Hippocampal formation (tissue), 2 donors: ENCODE data around the gene GRM3.

Experiments used
- DNase-seq, 2 donors: peaks; one replicate each; lab custom pipeline; 2025; lab: John Stamatoyannopoulos, UW

The GRM3 gene

DNA sequence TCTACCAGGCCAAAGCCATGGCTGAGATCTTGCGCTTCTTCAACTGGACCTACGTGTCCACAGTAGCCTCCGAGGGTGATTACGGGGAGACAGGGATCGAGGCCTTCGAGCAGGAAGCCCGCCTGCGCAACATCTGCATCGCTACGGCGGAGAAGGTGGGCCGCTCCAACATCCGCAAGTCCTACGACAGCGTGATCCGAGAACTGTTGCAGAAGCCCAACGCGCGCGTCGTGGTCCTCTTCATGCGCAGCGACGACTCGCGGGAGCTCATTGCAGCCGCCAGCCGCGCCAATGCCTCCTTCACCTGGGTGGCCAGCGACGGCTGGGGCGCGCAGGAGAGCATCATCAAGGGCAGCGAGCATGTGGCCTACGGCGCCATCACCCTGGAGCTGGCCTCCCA is 142.7 kb downstream of the GRM3 start:
- no peak for DNase-seq

DNA sequence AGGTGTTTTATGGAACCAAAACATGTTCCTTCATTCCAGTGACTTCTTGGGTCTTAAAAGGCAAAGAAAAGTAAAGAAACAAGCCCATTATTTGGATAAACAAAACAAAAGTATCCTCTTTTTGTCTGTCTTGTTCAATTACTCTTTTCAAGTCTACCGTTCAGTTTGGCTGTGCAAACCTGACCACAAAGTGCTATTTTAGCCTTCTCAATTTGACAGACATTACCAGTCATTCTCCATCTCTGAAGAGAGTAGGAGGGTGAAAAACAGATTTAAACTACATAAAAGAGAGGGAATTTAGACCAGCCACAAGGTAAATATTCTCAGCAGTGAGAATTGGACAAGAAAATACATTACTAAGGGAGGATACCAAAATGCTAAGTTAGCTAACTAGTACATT is 145.2 kb downstream of the GRM3 start:
- DNase-seq: no peak

DNA sequence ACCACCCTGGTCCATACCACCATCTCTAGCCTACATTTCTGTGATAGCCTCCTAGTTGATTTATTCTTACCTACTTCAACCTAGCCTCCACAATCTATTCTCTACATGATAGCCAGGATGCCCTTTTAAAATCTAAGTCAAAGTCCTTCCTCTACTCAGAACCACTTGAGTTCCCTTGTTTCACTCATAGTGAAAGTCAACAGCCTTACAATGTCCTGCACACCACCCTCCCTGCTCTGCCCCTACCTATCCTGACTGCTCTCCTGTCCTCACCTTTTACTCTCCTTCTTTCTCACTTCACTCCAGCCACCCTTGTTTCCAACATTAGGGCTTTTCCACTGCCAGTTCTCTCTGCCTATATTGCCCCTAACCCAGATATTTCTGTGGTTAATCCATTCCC is 146.7 kb downstream of the GRM3 start:
- no peak for DNase-seq

DNA sequence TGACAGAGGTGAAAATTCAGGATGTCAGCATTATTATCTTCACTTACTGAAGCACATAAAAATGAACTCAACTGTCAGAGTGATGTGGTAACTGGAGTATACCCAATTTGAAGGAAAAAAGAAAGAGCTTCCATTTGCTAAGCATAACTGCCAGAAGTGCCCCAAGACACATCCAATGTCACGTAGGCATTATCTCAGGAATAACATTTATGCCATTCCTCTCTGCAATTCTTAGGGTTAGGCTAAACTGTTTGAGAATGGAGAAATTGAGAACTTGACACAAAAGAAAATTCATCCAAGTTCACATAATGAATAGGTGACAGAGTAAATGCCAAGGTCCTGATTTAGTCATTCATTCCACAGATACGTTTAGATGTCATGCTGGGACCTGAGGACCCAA is 148.6 kb downstream of the GRM3 start:
- DNase-seq: no peak

DNA sequence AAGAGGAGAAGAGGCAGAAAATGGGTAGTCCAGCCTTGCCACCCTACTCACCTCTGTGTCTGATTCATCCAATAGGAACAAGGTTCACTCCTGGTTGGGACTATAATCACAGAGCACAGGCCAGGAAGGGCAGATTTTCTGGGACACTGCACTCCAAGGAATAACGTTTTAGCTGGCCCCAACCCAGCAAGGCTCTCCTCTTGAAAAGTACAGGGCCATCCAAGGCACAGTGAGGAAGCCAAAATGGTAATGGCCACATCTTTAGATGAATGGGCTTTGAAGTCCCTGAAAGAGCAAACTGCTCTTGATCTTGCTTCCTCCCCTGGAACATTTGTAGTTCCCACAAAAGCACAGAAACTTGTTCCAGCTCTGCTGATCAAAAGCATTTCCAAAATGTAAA is 149.4 kb downstream of the GRM3 start:
- DNase-seq: no peak

DNA sequence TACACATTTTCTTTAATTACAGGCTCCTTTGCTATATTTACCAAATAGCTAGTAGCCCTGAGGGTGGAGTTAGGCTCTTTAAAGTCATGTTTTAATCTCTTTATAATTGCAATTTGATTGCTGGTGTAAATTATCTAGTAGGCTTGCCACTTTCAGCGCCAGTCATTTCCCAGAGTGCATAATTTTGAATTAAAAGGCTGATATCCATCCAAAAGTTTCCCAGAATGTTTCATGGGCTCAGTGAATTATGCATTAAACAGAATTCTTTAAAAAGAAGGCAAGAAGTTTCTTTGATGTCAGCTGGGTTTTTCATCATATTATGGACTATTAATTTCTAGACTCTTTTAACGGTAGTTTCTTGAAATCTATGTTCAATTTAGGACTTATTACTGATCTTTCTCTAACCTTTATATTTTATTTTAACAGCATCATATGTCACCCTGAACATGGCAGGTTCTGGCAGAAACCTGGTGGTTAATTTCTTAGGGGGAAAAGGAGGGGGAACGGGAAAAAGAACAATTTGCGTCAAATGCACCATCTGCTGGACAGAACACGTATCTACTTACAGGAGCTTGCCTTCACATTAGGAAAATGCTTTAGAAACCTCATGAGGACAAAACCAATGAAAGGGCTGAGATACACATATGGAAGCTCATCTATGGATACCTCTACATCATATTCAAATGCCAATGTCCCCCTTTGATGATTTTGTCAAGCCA is 171.1 kb downstream of the GRM3 start:
- peak; percentile 19 to 61 for DNase-seq

DNA sequence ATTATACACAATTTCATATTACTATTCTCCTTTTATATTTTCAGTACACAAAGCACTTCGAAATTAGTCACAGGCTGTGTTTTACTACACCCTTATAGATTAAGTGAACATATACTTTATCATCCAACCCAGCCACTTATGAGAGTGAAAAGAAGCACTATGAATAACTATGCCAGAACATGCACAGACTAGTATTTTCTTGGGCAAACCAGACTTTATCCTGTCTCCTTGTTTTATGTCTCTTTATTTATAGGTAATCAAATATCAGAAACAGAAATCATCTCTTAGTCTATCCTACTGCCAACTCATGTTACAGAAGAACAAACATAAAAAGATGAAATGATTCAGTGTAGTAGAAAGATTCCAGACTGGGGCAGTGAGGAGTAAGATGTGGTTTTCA is 171.8 kb downstream of the GRM3 start:
- DNase-seq: no peak

DNA sequence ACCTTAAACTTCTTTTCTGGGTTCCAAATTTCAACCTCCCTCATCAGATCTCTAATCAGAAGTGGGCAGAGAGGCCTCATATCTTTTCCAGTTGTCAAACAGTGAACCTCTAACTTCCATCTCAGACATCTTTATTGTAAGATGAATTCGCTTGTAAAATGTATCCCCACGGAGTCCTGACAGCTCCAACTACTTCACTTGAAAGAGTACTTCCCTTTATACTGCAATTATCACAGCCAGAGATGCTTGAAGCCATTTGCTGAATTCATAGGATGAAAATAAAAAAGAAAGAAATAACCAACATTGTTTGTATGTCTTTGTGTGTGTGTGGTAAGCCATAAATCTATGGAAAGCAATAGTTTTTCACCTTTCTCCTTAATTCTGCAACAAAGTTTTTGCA is 175.2 kb downstream of the GRM3 start:
- no peak for DNase-seq

DNA sequence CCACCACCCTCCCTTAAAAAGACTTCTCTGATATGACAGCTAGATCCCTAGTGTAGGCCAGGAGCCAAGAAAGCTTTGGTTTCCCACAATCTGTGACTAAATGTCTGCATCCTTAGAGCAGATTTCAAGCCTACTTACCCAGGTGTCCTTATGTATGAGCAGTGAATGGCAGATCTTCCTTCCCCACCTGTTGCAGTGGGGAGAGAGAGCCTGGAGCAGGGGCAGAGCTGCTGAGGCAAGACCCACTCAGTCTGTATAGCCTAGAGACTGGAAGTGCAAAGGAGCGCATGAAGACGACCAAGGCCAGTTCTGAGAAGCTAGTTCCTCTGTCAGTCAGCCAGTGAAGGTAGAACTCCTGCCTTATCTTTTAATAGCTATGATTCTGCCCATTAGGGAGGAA is 180.1 kb downstream of the GRM3 start:
- no peak for DNase-seq

DNA sequence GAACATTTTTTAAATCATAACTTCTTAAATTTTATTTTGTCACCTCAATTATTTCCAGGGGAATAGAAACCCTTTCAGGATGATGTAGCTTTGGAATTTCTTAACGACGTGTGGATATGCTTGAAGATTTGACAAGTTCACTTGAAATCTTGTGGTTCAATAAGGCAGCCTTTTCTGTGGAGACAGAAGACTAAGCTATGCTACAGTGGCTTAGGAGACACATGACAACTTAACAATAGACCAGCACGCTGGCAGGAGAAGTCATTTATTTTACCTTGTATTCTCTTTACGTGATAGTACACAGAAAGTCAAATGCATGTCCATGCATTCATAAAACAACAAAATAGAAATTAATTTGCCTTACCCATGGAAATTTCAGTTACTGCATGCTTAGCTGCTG is 181.6 kb downstream of the GRM3 start:
- DNase-seq: no peak

DNA sequence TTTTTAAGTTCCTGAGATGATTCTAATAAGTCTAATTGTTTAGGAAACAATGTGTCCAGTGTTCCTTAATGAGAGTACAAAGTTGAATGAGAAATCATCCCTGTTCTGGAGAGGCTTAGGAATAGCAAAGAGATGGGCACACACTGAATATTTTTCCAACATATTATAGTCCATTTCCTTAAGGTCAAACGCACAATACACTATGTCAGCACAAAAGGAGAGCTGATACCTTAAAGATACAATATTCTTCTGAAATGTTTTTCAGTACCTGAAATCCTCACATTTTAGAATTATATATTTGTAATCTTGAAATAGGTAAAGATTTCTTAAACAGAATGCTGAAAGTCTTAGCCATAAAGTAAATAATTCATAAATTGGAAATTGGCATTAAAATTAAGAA is 183.2 kb downstream of the GRM3 start:
- DNase-seq: no peak

DNA sequence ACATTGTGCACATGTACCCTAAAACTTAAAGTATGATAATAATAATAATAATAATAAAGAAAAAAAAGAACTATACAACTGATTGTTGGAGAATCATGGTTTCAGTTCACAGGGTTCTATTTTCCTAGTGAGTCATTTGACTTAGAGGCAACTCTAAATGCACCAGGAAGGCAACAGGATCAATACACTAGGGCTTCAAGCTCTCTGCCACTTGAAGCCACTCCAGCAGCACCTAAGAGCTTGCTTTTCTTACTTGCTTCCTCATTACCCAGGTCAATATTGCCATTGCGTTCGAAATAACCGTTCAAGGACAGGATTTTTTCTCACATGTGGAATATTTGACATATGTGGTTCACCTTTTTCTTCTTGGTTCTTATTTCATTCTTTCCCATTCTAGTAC is 189.7 kb downstream of the GRM3 start:
- DNase-seq: no peak

DNA sequence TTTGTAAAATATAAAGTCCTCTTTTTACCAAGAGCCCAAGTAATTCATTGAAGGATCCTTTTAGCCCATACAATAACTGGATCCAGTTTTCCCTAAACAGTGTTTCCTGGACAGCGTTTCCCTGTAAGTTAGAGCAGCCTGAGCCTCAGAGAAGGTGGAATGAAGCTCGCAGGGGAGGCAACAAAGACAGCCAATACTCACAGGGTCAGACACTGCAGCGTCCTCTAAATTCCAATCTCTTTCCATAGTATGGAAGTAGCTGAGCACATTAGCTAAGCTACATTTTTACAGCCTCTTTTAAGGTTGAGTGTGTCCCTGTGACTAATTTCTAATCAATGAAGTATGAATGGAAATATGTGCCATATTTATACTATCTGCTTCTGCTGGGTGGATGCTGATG is 193.5 kb downstream of the GRM3 start:
- DNase-seq: no peak

DNA sequence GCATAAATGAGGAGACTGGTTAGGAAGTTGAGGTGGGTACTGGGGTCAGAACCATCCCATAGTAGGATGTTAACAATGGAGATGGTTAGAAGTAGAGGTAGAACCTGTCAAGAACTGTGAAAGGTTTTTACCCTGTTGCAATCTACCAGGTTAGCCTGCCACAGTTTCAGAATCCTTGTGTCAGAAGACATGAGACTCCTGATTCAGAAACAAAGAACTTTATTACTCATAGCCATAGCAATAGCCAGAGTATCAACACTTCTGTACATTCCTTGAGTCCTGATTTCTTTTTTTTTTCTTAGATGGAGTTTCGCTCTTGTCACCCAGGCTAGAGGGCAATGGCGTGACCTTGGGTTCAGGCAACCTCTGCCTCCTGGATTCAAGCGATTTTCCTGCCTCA is 200.9 kb downstream of the GRM3 start:
- no peak for DNase-seq

DNA sequence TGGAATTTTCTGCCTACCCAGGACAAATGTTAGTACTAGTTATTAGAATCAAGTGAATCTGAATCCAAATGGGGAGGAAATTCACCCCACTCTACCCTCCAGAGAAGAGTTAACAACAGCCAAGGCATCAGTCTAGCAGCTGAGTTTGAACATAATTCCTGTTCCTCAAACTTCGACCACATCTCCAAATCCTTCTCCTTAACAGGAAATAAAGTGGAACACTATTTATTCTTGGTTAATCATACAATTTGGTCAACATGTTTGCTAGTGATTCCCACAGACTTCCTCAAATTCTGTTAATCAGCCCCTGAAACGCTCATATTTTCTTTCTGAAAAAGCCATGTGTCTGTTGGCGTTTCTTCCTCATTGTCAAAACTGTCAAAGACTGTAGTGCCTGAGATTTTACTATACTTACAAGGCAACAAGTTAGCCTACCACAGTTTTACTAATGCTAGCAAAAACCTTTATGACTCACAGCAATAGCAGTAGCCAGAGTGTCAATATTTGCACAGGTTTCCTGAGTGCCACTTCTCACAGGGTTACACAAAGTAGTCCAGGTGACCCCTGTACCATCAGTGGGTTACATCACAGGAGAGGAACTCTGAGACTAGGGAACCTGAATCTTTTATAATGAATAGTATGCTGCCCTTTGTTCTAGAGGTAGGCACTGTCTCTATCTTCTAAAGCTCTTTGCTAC is 202.9 kb downstream of the GRM3 start:
- no peak for DNase-seq

DNA sequence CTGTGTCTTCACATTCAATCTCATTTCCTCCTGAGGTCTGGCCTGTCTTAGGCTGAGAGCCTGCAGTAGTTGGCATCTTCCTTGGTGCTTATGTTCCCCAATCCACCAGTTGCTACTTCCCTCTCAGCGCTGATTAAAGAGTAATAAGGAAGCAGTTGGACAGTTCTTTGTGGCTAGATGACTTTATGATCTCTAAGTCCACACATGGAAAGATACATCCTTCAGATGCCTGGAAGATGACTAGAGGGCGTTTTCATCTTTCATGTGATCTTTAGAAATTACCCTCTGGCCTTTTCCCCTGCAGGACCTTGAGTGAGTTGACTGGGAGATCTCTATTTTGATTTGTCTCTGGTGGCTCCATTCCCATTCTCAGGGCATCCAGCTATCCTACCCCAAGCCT is 204.5 kb downstream of the GRM3 start:
- no peak for DNase-seq

DNA sequence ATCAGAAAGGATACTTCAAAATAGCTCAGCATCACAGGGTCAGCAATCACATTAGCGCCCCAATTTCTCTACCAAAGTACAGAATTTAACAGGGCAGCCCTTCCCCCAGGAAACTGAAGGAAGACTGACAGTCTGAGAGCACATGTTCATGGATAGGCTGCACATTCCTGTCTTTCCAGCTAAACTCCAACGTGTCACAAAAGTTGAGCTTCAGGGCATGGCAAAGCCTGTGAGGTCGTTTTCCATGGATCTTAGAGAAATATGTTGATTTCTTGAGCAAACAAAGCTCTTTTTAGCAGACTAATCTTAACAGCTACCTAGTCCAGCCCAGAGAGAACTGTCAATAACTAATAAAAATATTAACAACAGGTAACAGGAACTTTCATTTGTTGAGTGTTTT is 207.9 kb downstream of the GRM3 start:
- DNase-seq: no peak

DNA sequence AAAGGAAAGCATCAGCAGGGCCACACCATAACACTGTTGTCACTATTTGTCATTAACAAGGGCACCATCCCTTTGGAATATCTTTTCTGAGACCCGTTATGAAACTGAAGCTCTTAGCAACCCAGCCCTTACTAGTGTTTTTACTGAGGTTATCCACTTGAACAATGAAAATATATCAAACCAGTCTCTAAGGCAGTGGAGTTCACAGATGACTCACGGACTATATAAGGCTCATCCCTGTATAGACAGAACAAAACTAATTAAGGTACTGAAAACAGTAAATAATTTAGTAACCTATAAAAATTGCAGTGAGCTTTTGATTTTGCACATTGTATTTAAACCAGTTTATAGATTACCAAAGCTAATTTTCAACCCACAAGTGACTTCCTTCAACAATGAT is 219.7 kb downstream of the GRM3 start:
- DNase-seq: no peak

DNA sequence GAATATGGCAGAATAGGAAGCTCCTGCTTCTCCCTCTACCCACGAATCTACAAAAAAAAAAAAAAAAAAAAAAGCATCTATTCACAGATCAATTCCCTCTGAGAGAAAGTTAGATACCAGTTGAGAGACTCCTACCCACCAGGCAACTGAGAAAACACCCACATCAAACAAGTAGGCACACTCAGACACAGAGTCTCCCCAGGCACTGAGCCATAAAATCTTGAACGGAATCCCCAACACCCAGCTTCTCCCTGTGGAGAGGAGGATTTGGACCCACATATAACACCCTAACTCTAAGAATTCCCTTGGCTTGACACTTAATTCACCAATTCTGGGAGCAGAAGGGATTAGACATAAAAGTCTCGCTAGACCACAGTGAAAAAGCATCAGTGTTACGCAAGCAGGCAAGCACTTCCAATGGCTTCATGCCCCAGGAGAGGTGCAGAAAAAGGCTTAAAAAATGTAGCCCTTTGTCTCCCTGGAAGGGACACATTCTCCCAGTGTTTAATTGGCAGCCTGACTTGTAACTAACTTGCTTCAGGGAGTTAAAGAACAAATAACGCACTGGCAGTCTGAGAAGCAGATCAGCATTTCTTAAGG is 223.6 kb downstream of the GRM3 start:
- DNase-seq: peak; percentile 10 to 44

DNA sequence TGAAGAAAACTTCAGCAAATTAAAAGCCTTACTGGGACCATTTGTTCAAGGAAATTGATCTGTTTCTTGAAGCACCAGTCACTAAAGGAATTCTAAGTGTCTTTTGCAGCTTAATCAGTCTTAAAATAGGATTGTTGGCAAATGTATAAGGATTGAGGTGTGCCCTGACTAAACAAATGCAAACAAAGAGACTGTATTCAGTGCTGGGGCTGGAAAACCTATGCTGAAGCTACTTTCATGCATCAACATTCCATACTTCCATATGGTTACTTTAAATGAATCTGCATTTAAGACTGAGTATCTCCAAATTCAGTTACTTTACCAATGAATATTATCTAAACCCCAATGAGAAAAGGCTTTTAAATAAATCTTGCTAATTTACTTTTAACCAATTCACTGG is 232.4 kb downstream of the GRM3 start:
- no peak for DNase-seq

DNA sequence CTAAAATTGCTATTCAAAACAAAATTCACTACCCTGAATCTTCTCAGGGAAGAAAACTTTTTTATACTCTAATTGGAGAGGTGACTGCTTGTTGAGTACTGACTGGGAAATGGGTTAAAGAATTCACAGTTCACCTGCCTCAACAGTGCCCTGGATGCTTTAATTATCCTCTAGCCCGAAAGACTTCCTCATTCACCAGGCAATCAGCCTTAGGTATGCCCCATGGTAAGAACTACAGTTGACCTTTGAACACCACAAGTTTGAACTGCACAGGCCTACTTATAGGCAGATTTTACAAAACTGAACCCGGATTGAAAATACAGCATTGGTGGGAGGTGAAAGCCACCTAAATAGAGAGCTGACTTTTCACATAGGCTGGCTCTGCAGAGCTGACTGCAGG is 240.4 kb downstream of the GRM3 start:
- no peak for DNase-seq

DNA sequence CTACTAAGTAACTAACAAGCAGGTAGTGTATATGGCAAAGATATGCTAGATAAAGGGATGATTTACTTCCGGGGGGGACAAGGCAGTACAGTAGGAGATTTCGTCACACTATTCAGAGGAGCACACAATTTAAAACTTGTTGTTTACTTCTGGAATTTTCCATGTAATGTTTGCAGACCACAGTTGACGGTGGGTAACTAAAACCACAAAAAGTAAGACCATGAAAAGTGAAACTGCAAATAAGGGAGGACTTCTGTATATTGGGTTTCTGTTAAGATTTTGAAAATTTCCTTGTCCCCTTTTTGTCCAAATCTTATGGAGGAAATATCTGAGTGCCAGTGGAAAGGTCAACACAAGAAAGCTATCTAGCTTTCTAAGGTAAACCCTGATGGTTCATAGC is 245.8 kb downstream of the GRM3 start:
- DNase-seq: no peak

DNA sequence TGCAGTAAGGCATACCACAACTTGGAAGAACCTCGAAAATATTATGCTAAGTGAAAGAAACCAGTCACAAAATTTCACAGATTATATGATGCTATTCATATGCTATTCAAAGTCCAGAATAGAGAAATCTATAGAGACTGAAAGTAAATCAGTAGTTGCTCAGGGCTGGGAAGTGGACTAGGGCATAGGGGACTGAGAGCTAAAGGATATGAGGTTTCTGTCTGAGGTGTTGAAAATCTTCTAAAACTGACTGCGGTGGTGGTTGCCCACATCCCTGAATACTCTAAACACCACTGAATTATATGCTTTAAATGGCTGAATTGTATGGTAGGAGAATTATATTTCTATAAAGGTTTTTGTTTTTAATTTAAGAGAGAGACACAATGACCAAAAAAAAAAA is 254.5 kb downstream of the GRM3 start:
- DNase-seq: no peak

DNA sequence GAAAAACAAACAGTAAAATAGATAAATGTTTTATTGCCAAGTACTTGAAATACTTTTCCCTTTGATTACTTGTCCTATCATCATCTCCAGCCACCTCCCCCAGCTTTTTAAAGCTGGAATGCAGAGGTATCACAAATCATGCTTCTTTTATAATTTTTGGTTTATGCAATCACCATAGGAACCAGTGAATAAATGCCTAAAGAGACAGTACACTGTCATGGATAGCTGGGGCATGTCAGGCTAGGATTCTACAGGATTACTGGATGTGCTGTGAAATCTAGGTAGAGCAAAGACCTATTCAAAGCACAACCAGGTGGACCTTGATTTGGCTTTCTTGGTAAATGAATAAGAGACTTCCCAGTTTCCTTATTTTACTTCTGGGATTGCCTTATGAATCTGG is 257.2 kb downstream of the GRM3 start:
- DNase-seq: no peak
